ENCODE results near the gene IGFBP7.

The IGFBP7 gene

GRCh38 chr4:57095956-57096355 is 14.2 kb downstream of the IGFBP7 start:
- DNase-seq (ENCODE audit: extremely low spot score): no peak
- TF ChIP-seq, protein P1, sequence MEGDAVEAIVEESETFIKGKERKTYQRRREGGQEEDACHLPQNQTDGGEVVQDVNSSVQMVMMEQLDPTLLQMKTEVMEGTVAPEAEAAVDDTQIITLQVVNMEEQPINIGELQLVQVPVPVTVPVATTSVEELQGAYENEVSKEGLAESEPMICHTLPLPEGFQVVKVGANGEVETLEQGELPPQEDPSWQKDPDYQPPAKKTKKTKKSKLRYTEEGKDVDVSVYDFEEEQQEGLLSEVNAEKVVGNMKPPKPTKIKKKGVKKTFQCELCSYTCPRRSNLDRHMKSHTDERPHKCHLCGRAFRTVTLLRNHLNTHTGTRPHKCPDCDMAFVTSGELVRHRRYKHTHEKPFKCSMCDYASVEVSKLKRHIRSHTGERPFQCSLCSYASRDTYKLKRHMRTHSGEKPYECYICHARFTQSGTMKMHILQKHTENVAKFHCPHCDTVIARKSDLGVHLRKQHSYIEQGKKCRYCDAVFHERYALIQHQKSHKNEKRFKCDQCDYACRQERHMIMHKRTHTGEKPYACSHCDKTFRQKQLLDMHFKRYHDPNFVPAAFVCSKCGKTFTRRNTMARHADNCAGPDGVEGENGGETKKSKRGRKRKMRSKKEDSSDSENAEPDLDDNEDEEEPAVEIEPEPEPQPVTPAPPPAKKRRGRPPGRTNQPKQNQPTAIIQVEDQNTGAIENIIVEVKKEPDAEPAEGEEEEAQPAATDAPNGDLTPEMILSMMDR (IDR thresholded peaks at IDR 0.05; ENCODE audit: control extremely low read depth, extremely low read depth, low read depth, missing control alignments): no peak
- CTCF ChIA-PET: no interaction called here
- POLR2A ChIA-PET: no interaction called here

DNA sequence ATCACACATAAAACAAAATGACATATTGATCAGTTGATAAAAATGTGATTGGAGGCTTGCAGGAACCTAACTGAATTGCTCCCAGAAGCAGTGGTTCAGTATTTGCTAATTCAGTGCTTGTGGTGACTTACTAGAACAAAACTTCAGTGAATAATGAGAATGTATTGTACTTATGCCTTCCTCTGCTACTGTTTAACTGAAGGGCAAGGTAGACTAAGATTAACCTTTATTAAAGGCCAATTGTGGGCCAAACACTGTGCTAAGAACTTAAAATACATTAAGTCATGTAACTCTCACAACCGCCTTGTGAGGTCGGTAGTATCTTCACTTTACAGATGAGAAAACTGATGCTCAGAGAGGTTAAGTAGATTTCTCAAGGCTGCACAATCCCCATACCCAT is 14.9 kb downstream of the IGFBP7 start:
- ChIA-PET CTCF (no interaction called here), POLR2A (no interaction called here)
- TF ChIP-seq, protein P1 (IDR thresholded peaks at IDR 0.05; ENCODE audit: control extremely low read depth, extremely low read depth, low read depth, missing control alignments): no peak
- no peak for DNase-seq (ENCODE audit: extremely low spot score)

- ChIA-PET POLR2A (no interaction called here), CTCF (no interaction called here)
These were observed 15.4 kb downstream of the IGFBP7 start for GRCh38 chr4:57094832-57095223.

GRCh38 chr4:57093845-57094831 is 16.0 kb downstream of the IGFBP7 start:
- POLR2A ChIA-PET: no interaction called here
- no peak for DNase-seq (ENCODE audit: extremely low spot score)
- CTCF ChIA-PET: interaction anchor here (1.3 to 1.8 kb wide), 2 partner anchors 14 to 16 kb away, joined by 3 to 5 read pairs; no protein-coding TSS in a partner anchor
- TF ChIP-seq, protein P1 (IDR thresholded peaks at IDR 0.05; ENCODE audit: control extremely low read depth, extremely low read depth, low read depth, missing control alignments): no peak

More at GRCh38 chr4:57094832-57095223, 15.4 kb downstream of the IGFBP7 start:
- TF ChIP-seq, protein P1 (IDR thresholded peaks at IDR 0.05; ENCODE audit: control extremely low read depth, extremely low read depth, low read depth, missing control alignments): no peak
- DNase-seq (ENCODE audit: extremely low spot score): no peak

GRCh38 chr4:57091657-57092162 is 18.5 kb downstream of the IGFBP7 start:
- TF ChIP-seq, protein P1 (IDR thresholded peaks at IDR 0.05; ENCODE audit: control extremely low read depth, extremely low read depth, low read depth, missing control alignments): no peak
- no peak for DNase-seq (ENCODE audit: extremely low spot score)
- ChIA-PET POLR2A (no interaction called here), CTCF (interaction anchor here (0.8 kb wide), 1 partner anchor 72 kb away, joined by 3 read pairs; no protein-coding TSS in a partner anchor)

DNA sequence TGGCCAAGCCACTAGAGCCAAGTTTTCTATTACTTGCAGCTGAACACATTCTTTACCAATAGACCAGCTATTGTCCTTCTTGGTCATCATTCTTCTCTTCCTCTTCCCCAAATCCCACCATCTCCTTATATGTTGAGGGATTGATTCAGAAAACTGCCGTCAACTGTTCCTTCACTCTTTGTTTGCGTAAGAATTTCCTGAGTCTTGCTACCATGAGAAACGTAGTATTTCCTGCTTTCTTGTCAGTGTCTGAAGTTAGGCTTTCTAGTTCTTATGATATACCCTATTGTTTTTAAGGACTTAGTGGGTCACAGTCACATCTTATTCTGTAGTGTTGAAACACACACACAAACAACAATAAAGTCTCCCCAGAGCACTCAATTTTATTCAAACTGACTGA is 20.1 kb downstream of the IGFBP7 start:
- POLR2A ChIA-PET: no interaction called here

More for the DNA sequence above, 20.1 kb downstream of the IGFBP7 start:
- TF ChIP-seq, protein P1 (IDR thresholded peaks at IDR 0.05; ENCODE audit: control extremely low read depth, extremely low read depth, low read depth, missing control alignments): no peak
- CTCF ChIA-PET: interaction anchor here (1.2 to 1.5 kb wide), 3 partner anchors 11 to 74 kb away, joined by 3 read pairs; no protein-coding TSS in a partner anchor
- no peak for DNase-seq (ENCODE audit: extremely low spot score)
